ENCODE results near the gene PRIM2. TPM values are rescaled to one million over a fixed set of nuclear protein-coding genes. Genes with fewer than 3 reads are reported as not detected.
"Not testable (repeated sequence)": the region's sequence is repeated elsewhere in the genome, so short reads cannot be mapped to it uniquely, and the experiment has no call there.

The PRIM2 gene
- total RNA-seq, 2 donors from 2014 or later: 13.5 to 16.6 TPM

DNA sequence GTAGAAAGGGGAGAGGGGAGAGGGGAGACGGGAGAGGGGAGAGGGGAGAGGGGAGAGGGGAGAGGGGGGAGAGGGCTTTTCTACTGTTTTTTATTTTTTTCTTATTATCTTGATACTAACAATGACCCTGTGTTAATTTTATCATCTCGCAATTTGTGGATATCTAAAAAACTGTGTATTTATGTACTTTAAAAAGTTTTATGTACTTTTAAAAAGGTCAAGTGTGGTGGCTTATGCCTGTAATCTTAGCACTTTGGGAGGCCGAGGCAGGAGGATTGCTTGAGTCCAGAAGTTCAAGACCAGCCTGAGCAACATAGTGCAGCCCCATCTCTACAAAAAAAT lies 5.5 kb upstream of the PRIM2 start:
- Mint-ChIP-seq H3K27me3 (peaks cover 12% of the 10 kb centered on the region), H3K27ac (no peak overlapping the region), H3K36me3 (ENCODE audit: low read depth) (no peaks in the 10 kb centered on the region), H3K4me3 (no peak overlapping the region), H3K4me1 (peaks cover 5% of the 10 kb centered on the region)
- ATAC-seq: no peak
- DNase-seq: no peak
- H3K9me3 ChIP-seq (ENCODE audit: control insufficient read depth, low read length, poor library complexity, severe bottlenecking): no peaks in the 10 kb centered on the region

DNA sequence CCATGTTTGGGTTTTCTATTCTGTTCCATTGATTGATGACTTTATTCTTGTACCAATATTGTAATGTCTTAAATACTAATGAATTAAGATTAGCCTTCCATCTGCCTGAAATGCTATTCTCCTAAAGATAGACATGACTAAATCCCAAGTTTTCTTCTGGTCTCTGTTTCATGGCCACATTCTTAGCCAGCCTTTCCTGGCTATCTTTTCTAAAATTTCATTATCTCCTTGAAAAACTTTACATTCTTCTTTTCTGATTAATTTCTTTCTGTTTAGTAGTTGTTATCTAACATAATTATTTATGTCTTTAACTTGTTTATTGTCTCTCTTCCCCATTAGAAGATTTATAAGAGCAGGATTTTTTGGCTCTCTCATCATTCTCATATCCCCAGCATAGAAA lies 4.4 kb upstream of the PRIM2 start:
- Mint-ChIP-seq H3K36me3 (ENCODE audit: low read depth) (no peaks in the 10 kb centered on the region), H3K27ac (no peak overlapping the region), H3K27me3 (peaks cover 4% of the 10 kb centered on the region), H3K4me1 (peaks cover 13% of the 10 kb centered on the region), H3K4me3 (no peak overlapping the region)
- ATAC-seq (no peak), DNase-seq (no peak)
- no peaks in the 10 kb centered on the region for H3K9me3 ChIP-seq (ENCODE audit: control insufficient read depth, low read length, poor library complexity, severe bottlenecking)

- Mint-ChIP-seq H3K4me3 (no peak overlapping the region), H3K4me1 (peaks cover 19% of the 10 kb centered on the region), H3K27me3 (no peaks in the 10 kb centered on the region), H3K36me3 (ENCODE audit: low read depth) (peaks cover 2% of the 10 kb centered on the region), H3K27ac (no peak overlapping the region)
- ATAC-seq (no peak), DNase-seq (no peak)
- no peaks in the 10 kb centered on the region for H3K9me3 ChIP-seq (ENCODE audit: control insufficient read depth, low read length, poor library complexity, severe bottlenecking)
Measured at GRCh38 chr6:57313711-57314471, 3.5 kb upstream of the PRIM2 start.

DNA sequence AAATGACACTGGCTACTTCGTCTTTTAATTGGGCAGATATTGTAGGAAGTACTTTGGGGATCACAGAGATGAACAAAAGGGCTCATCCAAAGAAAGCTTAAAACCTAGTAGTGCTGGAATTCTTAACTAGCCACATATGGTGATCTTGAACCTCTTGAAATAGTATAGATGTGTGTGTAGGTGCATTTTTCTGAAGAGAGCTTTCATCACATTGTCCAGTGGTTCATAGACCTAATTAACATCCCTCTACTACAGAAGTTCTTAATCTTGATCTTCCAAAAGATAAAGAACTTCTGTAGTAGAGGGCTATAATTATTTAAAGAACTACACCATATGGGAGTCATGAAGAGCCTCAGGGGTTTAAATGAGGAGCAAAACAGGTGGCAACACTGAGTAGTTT lies 2.3 kb upstream of the PRIM2 start:
- H3K4me3 Mint-ChIP-seq: no peak overlapping the region
- H3K36me3 Mint-ChIP-seq (ENCODE audit: low read depth): peaks cover 10% of the 10 kb centered on the region
- H3K27me3 Mint-ChIP-seq: no peaks in the 10 kb centered on the region
- H3K9me3 ChIP-seq (ENCODE audit: control insufficient read depth, low read length, poor library complexity, severe bottlenecking): no peaks in the 10 kb centered on the region
- no peak overlapping the region for H3K27ac Mint-ChIP-seq
- ATAC-seq (no peak), DNase-seq (no peak)
- H3K4me1 Mint-ChIP-seq: peaks cover 30% of the 10 kb centered on the region

- H3K4me1 Mint-ChIP-seq: peaks cover 33% of the 10 kb centered on the region
- ATAC-seq: no peak
- H3K27me3 Mint-ChIP-seq: no peaks in the 10 kb centered on the region
- no peak for DNase-seq
- H3K27ac Mint-ChIP-seq: no peak overlapping the region
- peaks cover 13% of the 10 kb centered on the region for H3K36me3 Mint-ChIP-seq (ENCODE audit: low read depth)
- no peak overlapping the region for H3K4me3 Mint-ChIP-seq
- H3K9me3 ChIP-seq (ENCODE audit: control insufficient read depth, low read length, poor library complexity, severe bottlenecking): no peaks in the 10 kb centered on the region
Measured at GRCh38 chr6:57315851-57316250, 1.6 kb upstream of the PRIM2 start.

GRCh38 chr6:57316581-57317059 lies 810 bp upstream of the PRIM2 start:
- H3K4me3 Mint-ChIP-seq: peak overlapping the region; percentile 99
- no peaks in the 10 kb centered on the region for H3K9me3 ChIP-seq (ENCODE audit: control insufficient read depth, low read length, poor library complexity, severe bottlenecking)
- peaks cover 18% of the 10 kb centered on the region for H3K36me3 Mint-ChIP-seq (ENCODE audit: low read depth)
- peak overlapping the region; percentile 98 for H3K27ac Mint-ChIP-seq
- DNase-seq (peak; percentile 49 to 71 (median 62)), ATAC-seq (peak; percentile 88)
- H3K27me3 Mint-ChIP-seq: no peaks in the 10 kb centered on the region
- H3K4me1 Mint-ChIP-seq: peaks cover 39% of the 10 kb centered on the region

DNA sequence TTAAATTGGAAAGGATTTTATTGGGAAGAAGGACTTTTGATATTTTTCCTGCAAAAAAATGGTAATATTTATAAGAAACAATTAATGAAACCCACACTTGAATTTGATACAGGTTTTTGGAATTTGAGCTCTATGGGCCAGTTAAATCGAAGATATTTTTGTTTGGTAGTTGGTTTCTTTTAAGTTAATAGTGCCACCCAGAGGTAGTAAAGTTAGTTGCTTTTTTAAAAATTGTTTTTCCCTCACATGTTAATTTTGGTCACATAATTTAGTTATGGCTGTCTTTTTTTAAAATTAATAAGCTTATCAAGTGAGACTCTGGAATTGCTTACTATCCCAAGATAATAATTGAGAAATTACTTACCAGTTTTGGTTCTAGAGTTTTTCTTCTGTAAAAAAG lies 7.1 kb downstream of the PRIM2 start:
- no peaks in the 10 kb centered on the region for H3K9me3 ChIP-seq (ENCODE audit: control insufficient read depth, low read length, poor library complexity, severe bottlenecking)
- Mint-ChIP-seq H3K4me1 (peaks cover 23% of the 10 kb centered on the region), H3K4me3 (no peak overlapping the region), H3K27me3 (no peaks in the 10 kb centered on the region), H3K36me3 (ENCODE audit: low read depth) (peaks cover 27% of the 10 kb centered on the region), H3K27ac (no peak overlapping the region)
- no peak for ATAC-seq
- DNase-seq: no peak

GRCh38 chr6:57327311-57327710 lies 9.9 kb downstream of the PRIM2 start:
- H3K4me1 Mint-ChIP-seq: peaks cover 6% of the 10 kb centered on the region
- peaks cover 23% of the 10 kb centered on the region for H3K36me3 Mint-ChIP-seq (ENCODE audit: low read depth)
- H3K27ac Mint-ChIP-seq: no peak overlapping the region
- no peak overlapping the region for H3K4me3 Mint-ChIP-seq
- H3K27me3 Mint-ChIP-seq: no peaks in the 10 kb centered on the region
- no peak for ATAC-seq
- no peak for DNase-seq
- no peaks in the 10 kb centered on the region for H3K9me3 ChIP-seq (ENCODE audit: control insufficient read depth, low read length, poor library complexity, severe bottlenecking)

GRCh38 chr6:57328074-57328473 lies 10.6 kb downstream of the PRIM2 start:
- no peak for DNase-seq
- H3K4me1 Mint-ChIP-seq: peaks cover 5% of the 10 kb centered on the region
- H3K4me3 Mint-ChIP-seq: no peak overlapping the region
- no peak for ATAC-seq
- no peak overlapping the region for H3K27ac Mint-ChIP-seq
- peaks cover 26% of the 10 kb centered on the region for H3K36me3 Mint-ChIP-seq (ENCODE audit: low read depth)
- no peaks in the 10 kb centered on the region for H3K27me3 Mint-ChIP-seq
- H3K9me3 ChIP-seq (ENCODE audit: control insufficient read depth, low read length, poor library complexity, severe bottlenecking): no peaks in the 10 kb centered on the region

- no peak overlapping the region for H3K27ac Mint-ChIP-seq
- H3K36me3 Mint-ChIP-seq (ENCODE audit: low read depth): peaks cover 27% of the 10 kb centered on the region
- no peak overlapping the region for H3K4me3 Mint-ChIP-seq
- no peaks in the 10 kb centered on the region for H3K27me3 Mint-ChIP-seq
- no peak for ATAC-seq
- no peak for DNase-seq
- no peaks in the 10 kb centered on the region for H3K9me3 ChIP-seq (ENCODE audit: control insufficient read depth, low read length, poor library complexity, severe bottlenecking)
- peaks cover 5% of the 10 kb centered on the region for H3K4me1 Mint-ChIP-seq
Measured at GRCh38 chr6:57329933-57330332, 12.5 kb downstream of the PRIM2 start.

GRCh38 chr6:57342148-57342669 lies 24.8 kb downstream of the PRIM2 start:
- H3K9me3 ChIP-seq (ENCODE audit: control insufficient read depth, low read length, poor library complexity, severe bottlenecking): no peaks in the 10 kb centered on the region
- ATAC-seq (no peak), DNase-seq (no peak)
- Mint-ChIP-seq H3K4me1 (peaks cover 12% of the 10 kb centered on the region), H3K4me3 (no peak overlapping the region), H3K27me3 (no peaks in the 10 kb centered on the region), H3K36me3 (ENCODE audit: low read depth) (peaks cover 2% of the 10 kb centered on the region), H3K27ac (no peak overlapping the region)

DNA sequence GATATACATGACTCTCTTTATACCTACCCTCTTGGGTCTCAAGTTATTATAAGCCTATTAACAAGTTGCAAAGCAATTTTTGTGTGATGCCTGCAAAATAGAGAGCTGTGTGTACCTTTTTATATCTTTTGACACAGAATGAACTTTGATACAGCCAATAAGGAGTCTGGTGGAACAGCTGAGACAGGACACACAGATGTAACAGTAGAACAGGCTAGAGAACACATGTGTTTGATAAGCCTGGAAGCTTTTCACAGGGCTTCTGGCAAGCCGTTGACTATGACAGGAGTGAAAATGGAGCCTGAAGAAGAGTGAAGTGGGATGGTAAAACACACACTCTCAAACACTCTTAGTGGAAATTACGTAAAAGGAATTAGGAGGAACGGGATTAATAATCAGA lies 25.9 kb downstream of the PRIM2 start:
- H3K9me3 ChIP-seq (ENCODE audit: control insufficient read depth, low read length, poor library complexity, severe bottlenecking); DNase-seq; H3K4me3 Mint-ChIP-seq; H3K27me3 Mint-ChIP-seq; H3K36me3 Mint-ChIP-seq (ENCODE audit: low read depth); ATAC-seq: not testable (repeated sequence)
- peaks cover 12% of the 10 kb centered on the region for H3K4me1 Mint-ChIP-seq
- peak overlapping the region; percentile 57 for H3K27ac Mint-ChIP-seq

DNA sequence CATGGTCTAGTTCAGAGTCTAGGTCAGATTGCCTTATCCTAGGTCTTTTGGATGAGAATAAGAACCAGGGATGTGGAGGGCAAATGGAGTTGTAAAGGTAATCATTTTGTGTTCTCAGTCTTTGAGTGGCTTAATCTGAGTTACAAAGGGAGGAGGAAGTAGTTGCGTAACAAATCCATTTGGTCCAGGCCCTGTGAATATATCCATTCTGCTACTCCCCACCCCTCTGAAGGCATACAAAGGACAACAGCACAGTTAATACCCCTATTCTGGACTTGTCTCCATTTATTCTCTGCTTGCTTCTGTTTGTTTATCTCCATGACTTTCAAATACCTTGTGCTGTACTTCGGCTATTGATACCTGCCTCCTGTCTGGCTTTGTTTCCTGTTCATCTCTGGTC lies 29.3 kb downstream of the PRIM2 start:
- H3K27me3 Mint-ChIP-seq; DNase-seq; H3K36me3 Mint-ChIP-seq (ENCODE audit: low read depth); H3K4me3 Mint-ChIP-seq; H3K9me3 ChIP-seq (ENCODE audit: control insufficient read depth, low read length, poor library complexity, severe bottlenecking); ATAC-seq; H3K27ac Mint-ChIP-seq: not testable (repeated sequence)
- H3K4me1 Mint-ChIP-seq: peaks cover 22% of the 10 kb centered on the region

GRCh38 chr6:57347597-57347996 lies 30.2 kb downstream of the PRIM2 start:
- H3K36me3 Mint-ChIP-seq (ENCODE audit: low read depth); H3K27ac Mint-ChIP-seq; DNase-seq; H3K27me3 Mint-ChIP-seq; H3K4me3 Mint-ChIP-seq; ATAC-seq; H3K9me3 ChIP-seq (ENCODE audit: control insufficient read depth, low read length, poor library complexity, severe bottlenecking): not testable (repeated sequence)
- H3K4me1 Mint-ChIP-seq: peaks cover 21% of the 10 kb centered on the region

Measured in T-helper 17 cell (primary cell).